Measurements from ENCODE around the gene RTN4R.

RTN4R gene

DNA sequence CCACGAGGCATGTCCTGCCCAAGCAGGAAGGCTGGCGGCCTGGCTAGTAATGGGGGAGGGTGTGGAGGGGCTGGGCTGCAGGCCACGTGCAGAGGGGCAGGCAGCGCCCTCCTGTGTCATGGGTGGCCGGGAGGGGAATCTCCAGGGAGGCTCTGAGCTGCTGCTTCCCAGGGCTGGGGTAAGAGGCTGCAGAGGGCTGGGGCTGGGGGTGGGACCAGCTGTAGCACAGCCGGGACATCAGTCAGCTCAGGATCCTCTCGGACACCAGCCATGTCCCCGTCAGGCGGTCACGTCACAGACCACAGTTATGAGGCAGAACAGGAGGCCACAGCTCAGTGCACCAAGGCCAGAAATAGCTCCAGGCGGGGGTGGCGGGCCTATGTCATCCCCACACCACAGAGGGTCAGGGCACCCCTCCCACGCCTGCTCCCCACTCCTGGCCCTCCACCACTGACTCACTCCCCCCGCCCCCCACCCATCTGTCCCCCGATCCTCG is 21.1 kb downstream of the RTN4R start:
- no peak for DNase-seq (ENCODE audit: low read depth, low spot score)
- no peak overlapping the region for H3K4me3 ChIP-seq (ENCODE audit: low read depth, low read length)
- TF ChIP-seq, protein P1, sequence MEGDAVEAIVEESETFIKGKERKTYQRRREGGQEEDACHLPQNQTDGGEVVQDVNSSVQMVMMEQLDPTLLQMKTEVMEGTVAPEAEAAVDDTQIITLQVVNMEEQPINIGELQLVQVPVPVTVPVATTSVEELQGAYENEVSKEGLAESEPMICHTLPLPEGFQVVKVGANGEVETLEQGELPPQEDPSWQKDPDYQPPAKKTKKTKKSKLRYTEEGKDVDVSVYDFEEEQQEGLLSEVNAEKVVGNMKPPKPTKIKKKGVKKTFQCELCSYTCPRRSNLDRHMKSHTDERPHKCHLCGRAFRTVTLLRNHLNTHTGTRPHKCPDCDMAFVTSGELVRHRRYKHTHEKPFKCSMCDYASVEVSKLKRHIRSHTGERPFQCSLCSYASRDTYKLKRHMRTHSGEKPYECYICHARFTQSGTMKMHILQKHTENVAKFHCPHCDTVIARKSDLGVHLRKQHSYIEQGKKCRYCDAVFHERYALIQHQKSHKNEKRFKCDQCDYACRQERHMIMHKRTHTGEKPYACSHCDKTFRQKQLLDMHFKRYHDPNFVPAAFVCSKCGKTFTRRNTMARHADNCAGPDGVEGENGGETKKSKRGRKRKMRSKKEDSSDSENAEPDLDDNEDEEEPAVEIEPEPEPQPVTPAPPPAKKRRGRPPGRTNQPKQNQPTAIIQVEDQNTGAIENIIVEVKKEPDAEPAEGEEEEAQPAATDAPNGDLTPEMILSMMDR (IDR thresholded peaks at IDR 0.05; ENCODE audit: low read depth, low read length): no peak
- in situ Hi-C loops (cut with HindIII; ENCODE audit: low sequenced_read_pairs): no loop called here

DNA sequence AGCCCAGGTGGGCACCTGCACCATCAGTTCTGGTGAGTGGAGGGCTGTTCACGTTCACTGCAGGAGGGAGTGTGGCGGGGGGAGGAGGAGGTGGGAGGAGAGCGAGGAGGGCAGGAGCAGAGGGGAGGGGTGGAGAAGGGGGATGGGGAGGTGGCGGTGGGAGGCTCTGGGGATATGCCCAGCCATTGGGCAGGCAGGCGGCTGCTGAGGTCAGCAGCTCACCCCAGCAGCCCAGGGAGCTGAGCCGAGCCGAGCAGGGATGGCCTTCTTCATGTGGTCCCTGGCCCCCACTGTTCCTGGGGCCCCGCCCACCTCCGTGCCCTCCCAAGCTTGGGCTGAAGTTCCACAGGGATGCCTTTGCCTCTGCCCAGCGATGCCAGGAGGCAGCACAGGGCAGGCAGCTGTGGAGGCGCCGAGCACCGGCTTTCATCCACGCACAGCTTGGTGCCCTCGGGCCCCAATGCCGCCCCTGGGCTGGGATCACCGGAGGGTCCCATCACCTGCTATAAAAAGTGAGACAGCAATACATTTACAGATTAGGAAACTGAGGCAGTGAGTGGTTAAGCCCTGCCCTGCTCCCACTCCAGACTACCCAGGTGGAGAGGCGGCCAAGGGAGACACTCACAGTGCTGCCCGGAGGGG is 21.6 kb downstream of the RTN4R start:
- TF ChIP-seq, protein P1 (IDR thresholded peaks at IDR 0.05; ENCODE audit: low read depth, low read length): no peak
- in situ Hi-C loops (cut with HindIII; ENCODE audit: low sequenced_read_pairs): no loop called here
- no peak overlapping the region for H3K4me3 ChIP-seq (ENCODE audit: low read depth, low read length)
- DNase-seq (ENCODE audit: low read depth, low spot score): no peak

DNA sequence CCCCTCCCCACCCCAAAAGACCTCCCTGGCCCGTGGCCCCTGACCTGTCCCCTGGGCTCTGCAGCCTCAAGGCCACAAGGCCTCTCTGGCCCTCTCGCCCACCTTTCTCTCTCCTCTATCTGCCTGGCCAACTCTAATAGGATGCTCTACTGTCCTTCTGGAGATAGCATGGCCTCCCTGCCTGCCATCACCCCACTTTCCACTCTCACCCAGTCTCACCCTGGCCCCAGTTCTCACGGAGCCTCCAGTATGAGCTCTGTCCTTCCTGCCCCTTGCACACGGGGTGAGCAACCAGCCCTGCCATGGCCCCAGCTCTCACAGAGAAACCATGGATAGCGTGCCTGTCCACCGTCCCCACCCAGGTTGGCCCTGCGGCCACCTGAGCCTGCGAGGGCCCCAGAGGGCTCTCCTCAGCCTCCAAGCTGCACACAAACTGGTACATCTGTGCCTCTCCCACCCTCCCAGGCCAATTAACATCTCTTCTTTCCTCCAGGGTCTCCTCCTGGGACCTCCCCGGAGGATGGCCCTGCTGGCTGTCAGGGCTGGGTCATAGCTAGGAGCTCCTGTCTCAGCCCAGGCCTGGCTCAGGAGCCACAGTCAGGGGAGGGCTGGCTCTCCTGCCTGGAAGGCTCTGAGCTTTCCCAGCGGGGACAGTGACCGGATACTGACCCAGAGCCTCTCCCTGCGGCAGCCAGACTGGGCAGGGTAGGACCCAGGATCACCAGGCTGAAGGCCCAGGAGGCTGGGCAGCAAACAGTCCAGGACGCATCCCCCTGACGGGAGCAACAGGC is 22.3 kb downstream of the RTN4R start:
- in situ Hi-C loops (cut with HindIII; ENCODE audit: low sequenced_read_pairs): no loop called here
- no peak overlapping the region for H3K4me3 ChIP-seq (ENCODE audit: low read depth, low read length)
- DNase-seq (ENCODE audit: low read depth, low spot score): no peak
- TF ChIP-seq, protein P1 (IDR thresholded peaks at IDR 0.05; ENCODE audit: low read depth, low read length): no peak

DNA sequence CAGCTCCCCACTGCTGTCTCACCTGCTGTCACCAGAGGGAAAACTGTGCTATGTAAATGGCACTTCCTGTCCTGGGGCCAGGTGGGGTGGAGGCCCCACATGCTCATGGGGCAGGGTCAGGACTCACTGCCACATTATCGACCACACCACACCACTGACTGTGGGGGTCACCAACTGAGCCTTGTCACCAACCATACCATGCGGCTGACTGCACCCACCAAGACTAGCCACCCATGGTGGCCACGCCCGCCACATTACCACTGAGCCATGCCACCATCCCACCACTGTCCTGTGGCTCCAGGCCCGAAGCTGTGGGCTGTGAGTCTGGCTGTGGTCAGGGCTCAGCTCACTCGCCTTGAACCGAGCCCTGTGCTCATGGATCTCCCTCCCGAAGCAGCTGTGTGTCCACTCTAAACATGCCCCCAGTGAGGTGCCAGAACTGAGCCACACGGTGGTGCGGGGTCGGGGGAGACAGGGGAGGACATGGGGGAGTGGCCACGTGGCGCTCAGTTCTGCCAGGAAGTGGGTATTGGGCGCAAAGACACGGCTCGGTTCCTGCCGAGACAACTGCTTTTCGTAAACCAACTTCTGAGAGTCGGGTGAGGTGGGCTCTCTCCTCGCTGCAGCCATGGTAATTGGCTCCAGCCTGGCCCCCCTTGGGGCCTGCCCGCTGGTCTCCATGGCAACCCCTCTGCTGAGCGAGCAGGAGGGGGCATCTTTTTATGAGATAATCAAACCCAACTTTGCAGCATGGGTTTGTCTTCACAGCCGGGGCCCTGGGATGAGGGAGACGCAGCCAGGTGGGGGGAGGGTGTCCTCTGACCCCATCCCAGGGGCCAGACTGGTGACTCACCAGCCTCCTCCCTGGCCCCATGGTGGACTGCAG is 23.2 kb downstream of the RTN4R start:
- in situ Hi-C loops (cut with HindIII; ENCODE audit: low sequenced_read_pairs): no loop called here
- no peak overlapping the region for H3K4me3 ChIP-seq (ENCODE audit: low read depth, low read length)
- no peak for DNase-seq (ENCODE audit: low read depth, low spot score)
- TF ChIP-seq, protein P1 (IDR thresholded peaks at IDR 0.05; ENCODE audit: low read depth, low read length): no peak

DNA sequence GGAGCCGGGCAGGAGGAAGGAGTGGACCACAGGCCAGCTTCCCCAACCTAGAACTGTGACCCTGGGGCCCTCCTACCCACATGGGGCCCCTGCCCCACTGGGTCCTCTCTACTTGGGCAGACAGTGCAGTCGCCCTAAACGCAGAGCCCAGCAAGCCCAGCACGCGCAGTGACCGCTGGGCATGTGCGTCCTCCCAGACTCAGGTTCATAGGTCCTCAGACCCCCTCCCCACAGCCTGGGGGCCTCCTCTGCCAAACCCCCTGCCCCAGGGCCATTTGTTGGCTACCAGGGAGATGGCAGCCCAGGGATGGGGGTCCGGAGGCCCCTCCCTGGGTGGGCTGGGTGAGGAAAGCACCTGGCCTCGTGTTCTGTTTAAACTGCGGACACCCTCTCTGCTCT is 23.9 kb downstream of the RTN4R start:
- TF ChIP-seq, protein P1 (IDR thresholded peaks at IDR 0.05; ENCODE audit: low read depth, low read length): no peak
- in situ Hi-C loops (cut with HindIII; ENCODE audit: low sequenced_read_pairs): no loop called here
- no peak for DNase-seq (ENCODE audit: low read depth, low spot score)
- H3K4me3 ChIP-seq (ENCODE audit: low read depth, low read length): no peak overlapping the region

DNA sequence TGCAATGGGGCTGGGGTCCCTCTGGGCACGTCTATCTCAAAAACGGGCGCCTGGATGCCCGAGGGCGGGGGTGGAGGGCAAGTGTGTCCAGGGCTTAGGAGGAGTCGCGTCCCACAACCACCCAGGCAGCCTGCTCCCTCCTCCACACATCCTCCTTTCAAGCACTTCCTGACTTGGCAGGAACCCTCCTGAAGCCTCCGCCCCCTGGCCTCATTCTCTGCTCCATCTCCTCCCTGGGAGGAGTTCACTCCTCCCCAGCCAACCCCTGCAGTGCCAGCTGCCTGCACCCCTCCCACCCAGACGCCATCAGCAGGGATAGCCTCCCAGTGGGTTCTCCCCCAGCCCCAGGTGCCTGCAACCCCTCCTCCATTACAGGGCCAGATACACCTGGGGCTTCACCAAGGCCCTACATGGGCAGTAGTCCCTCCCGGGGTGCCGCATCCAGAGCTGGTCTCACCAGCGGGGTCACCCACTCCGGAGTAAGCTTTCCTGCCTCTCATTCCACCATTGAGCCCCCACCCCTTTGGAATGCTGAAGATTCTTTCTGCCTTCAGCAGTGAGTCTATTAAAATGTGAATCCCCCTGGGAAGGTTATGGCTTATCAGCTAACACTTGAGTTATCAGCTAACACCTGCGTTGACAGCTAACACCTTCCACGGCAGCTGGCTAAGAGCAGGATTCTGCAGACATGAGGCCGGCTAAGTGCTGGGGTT is 24.4 kb downstream of the RTN4R start:
- in situ Hi-C loops (cut with HindIII; ENCODE audit: low sequenced_read_pairs): no loop called here
- H3K4me3 ChIP-seq (ENCODE audit: low read depth, low read length): no peak overlapping the region
- TF ChIP-seq, protein P1 (IDR thresholded peaks at IDR 0.05; ENCODE audit: low read depth, low read length): no peak
- peak; percentile 71 for DNase-seq (ENCODE audit: low read depth, low spot score)
